NCI-H2171 (cell line): ENCODE data around the gene CKB.

ENCODE experiments used
- DNase-seq: peaks from one replicate; lab custom pipeline; 2025; lab: John Stamatoyannopoulos, UW

Gene CKB

GRCh38 chr14:103522649-103523574, at the start of gene CKB:
Gene CKB (minus strand): TSS chr14:103522830. CDS start chr14:103522493, 337 bp downstream.
- peak; percentile 87 for DNase-seq

GRCh38 chr14:103569408-103569807, 46.8 kb upstream of the CKB start:
- no peak for DNase-seq

GRCh38 chr14:103568952-103569351, 46.3 kb upstream of the CKB start:
- DNase-seq: no peak

GRCh38 chr14:103563844-103564505, 41.3 kb upstream of the CKB start:
- no peak for DNase-seq

- no peak for DNase-seq
These were observed 40.6 kb upstream of the CKB start for GRCh38 chr14:103563226-103563620.

GRCh38 chr14:103562429-103563225, 40.0 kb upstream of the CKB start, which contains the start of the genes BAG5 and COA8:
Gene BAG5 (minus strand): TSS chr14:103562657. CDS start chr14:103561164, 1,493 bp downstream.
Gene COA8 (plus strand): TSS chr14:103562960. CDS start chr14:103563002, 42 bp downstream.
- peak; percentile 88 for DNase-seq

GRCh38 chr14:103562179-103562428, 39.5 kb upstream of the CKB start:
- DNase-seq: peak; percentile 53

- DNase-seq: no peak
These were observed 39.0 kb upstream of the CKB start for GRCh38 chr14:103561381-103562178.

GRCh38 chr14:103560691-103561090, 38.1 kb upstream of the CKB start:
- DNase-seq: no peak

- DNase-seq: no peak
These were observed 37.1 kb upstream of the CKB start for GRCh38 chr14:103559766-103560165.

GRCh38 chr14:103558071-103558882, 35.6 kb upstream of the CKB start:
- no peak for DNase-seq

- DNase-seq: no peak
These were observed 34.5 kb upstream of the CKB start for GRCh38 chr14:103556946-103557758.

GRCh38 chr14:103555559-103556337, 33.1 kb upstream of the CKB start:
- no peak for DNase-seq

- no peak for DNase-seq
These were observed 30.2 kb upstream of the CKB start for GRCh38 chr14:103552846-103553210.

- no peak for DNase-seq
These were observed 29.6 kb upstream of the CKB start for GRCh38 chr14:103552011-103552845.

GRCh38 chr14:103551338-103551762, 28.7 kb upstream of the CKB start:
- no peak for DNase-seq

GRCh38 chr14:103550451-103551337, 28.1 kb upstream of the CKB start:
- no peak for DNase-seq
